ENCODE data around the gene SEC14L6.

- no peak for TF ChIP-seq POLR2A (IDR thresholded peaks at IDR 0.05)
- TF ChIP-seq CTCF (IDR thresholded peaks at IDR 0.05 in 4 of 5, conservative IDR thresholded peaks at IDR 0.05 in 1 of 5): peak in 1 of 5 experiments; percentile 16
Observed at GRCh38 chr22:30574997-30575671, 28.6 kb upstream of the SEC14L6 start.
